ENCODE results near the gene LIN28B.

DNA sequence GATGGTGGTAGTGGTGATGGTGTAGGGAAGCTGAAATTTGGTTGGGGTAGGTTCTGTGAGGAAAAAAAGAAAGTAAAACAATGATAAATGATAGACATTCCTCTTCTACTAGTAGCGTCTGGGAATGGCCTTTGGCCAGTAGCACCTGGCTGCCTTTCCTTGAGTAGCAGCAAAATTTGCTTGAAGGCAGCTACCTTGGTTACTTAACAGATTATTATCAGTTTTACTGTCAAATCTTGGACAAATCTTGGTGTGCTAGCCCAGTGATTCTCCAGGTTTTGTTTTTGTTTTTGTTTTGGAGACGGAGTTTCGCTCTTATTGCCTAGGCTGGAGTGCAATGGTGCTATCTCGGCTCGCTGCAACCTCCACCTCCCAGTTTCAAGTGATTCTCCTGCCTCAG, 26.4 kb downstream of the LIN28B start:
- TF ChIP-seq POLR2AphosphoS5 (IDR thresholded peaks at IDR 0.05; ENCODE audit: low read depth) (no peak), CREB1 (CRISPR knock-in tag; IDR thresholded peaks at IDR 0.05; ENCODE audit: low read depth) (no peak), EZH2 (IDR thresholded peaks at IDR 0.05; ENCODE audit: low read depth, unreplicated experiment) (no peak), EZH2phosphoT487 (IDR thresholded peaks at IDR 0.05; ENCODE audit: unreplicated experiment) (no peak)
- TF ChIP-seq, protein P1, sequence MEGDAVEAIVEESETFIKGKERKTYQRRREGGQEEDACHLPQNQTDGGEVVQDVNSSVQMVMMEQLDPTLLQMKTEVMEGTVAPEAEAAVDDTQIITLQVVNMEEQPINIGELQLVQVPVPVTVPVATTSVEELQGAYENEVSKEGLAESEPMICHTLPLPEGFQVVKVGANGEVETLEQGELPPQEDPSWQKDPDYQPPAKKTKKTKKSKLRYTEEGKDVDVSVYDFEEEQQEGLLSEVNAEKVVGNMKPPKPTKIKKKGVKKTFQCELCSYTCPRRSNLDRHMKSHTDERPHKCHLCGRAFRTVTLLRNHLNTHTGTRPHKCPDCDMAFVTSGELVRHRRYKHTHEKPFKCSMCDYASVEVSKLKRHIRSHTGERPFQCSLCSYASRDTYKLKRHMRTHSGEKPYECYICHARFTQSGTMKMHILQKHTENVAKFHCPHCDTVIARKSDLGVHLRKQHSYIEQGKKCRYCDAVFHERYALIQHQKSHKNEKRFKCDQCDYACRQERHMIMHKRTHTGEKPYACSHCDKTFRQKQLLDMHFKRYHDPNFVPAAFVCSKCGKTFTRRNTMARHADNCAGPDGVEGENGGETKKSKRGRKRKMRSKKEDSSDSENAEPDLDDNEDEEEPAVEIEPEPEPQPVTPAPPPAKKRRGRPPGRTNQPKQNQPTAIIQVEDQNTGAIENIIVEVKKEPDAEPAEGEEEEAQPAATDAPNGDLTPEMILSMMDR (conservative IDR thresholded peaks at IDR 0.05; ENCODE audit: low read depth in 2 of 2) = no peak
